Islet precursor cell (in vitro differentiated cells): Measurements from ENCODE around the gene PLA2G10.
"Not testable (repeated sequence)": the region's sequence is repeated elsewhere in the genome, so short reads cannot be mapped to it uniquely, and the experiment has no call there.

ENCODE experiments used
- DNase-seq: peaks from one replicate; pipeline ENCODE4 v3.0.0-alpha.2; 2018

PLA2G10 gene

GRCh38 chr16:14694129-14694528 is at the start of gene PLA2G10:
Gene PLA2G10, minus strand, starts transcription at chr16:14694308. Its CDS starts 79 bp downstream, at chr16:14694229.
- not testable (repeated sequence) for DNase-seq

- not testable (repeated sequence) for DNase-seq
These were observed 48.4 kb upstream of the PLA2G10 start, which contains the start of gene NPIPA2 for GRCh38 chr16:14742273-14743128. Gene NPIPA2, plus strand, starts transcription at chr16:14742533. Its CDS starts 5,533 bp downstream, at chr16:14748066.

- not testable (repeated sequence) for DNase-seq
These were observed 47.7 kb upstream of the PLA2G10 start for GRCh38 chr16:14741794-14742193.

GRCh38 chr16:14740832-14741385 is 46.8 kb upstream of the PLA2G10 start:
- DNase-seq: not testable (repeated sequence)

GRCh38 chr16:14733233-14733632 is 39.1 kb upstream of the PLA2G10 start:
- DNase-seq: not testable (repeated sequence)

- not testable (repeated sequence) for DNase-seq
These were observed 9.3 kb upstream of the PLA2G10 start, which contains the start of gene NPIPA3 for GRCh38 chr16:14703156-14704011. Gene NPIPA3, plus strand, starts transcription at chr16:14703411. Its CDS starts 5,533 bp downstream, at chr16:14708944.

- not testable (repeated sequence) for DNase-seq
These were observed 8.6 kb upstream of the PLA2G10 start for GRCh38 chr16:14702672-14703071.

GRCh38 chr16:14701859-14702258 is 7.8 kb upstream of the PLA2G10 start:
- not testable (repeated sequence) for DNase-seq

- not testable (repeated sequence) for DNase-seq
These were observed 8.0 kb downstream of the PLA2G10 start for GRCh38 chr16:14685870-14686793.

- no peak for DNase-seq
These were observed 12.0 kb downstream of the PLA2G10 start for GRCh38 chr16:14682121-14682520.

- no peak for DNase-seq
These were observed 13.0 kb downstream of the PLA2G10 start for GRCh38 chr16:14681115-14681514.

GRCh38 chr16:14680396-14680795 is 13.7 kb downstream of the PLA2G10 start:
- DNase-seq: not testable (repeated sequence)

GRCh38 chr16:14678748-14679497 is 15.2 kb downstream of the PLA2G10 start:
- no peak for DNase-seq

GRCh38 chr16:14677627-14678026 is 16.5 kb downstream of the PLA2G10 start:
- no peak for DNase-seq

GRCh38 chr16:14676633-14677032 is 17.5 kb downstream of the PLA2G10 start:
- no peak for DNase-seq

- DNase-seq: no peak
These were observed 21.6 kb downstream of the PLA2G10 start for GRCh38 chr16:14672403-14672971.

- no peak for DNase-seq
These were observed 24.3 kb downstream of the PLA2G10 start for GRCh38 chr16:14669776-14670175.

- no peak for DNase-seq
These were observed 25.4 kb downstream of the PLA2G10 start for GRCh38 chr16:14668556-14669223.

GRCh38 chr16:14667347-14668266 is 26.5 kb downstream of the PLA2G10 start:
- DNase-seq: no peak
